PC-3 (cell line): Measurements from ENCODE around the gene DMBX1. TPM values are rescaled to one million over a fixed set of nuclear protein-coding genes. Genes with fewer than 3 reads are reported as not detected.

Experiments used
- ATAC-seq: fragments of 200-7000 bp; cut with Tn5 transposase; 2 replicates; pipeline ENCODE4 v1.9.1; 2020; ENCODE audit warnings: mild to moderate bottlenecking, moderate library complexity
- BruUV-seq: library from RNA; stranded (reverse); fragments of 400-500 nt; replicated peaks from 2 replicates; lab custom pipeline; 2021; lab: Mats Ljungman, UMichigan
- CTCF ChIA-PET: fragments of 300-600 bp; sonication (Branson Sonifier 250); formaldehyde crosslinking; loops from one replicate; lab custom pipeline; 2022; ENCODE audit warnings: antibody characterized with exemption; lab: Charles Lee
- POLR2A ChIA-PET: fragments of 300-600 bp; sonication (Branson Sonifier 250); formaldehyde crosslinking; loops from one replicate; lab custom pipeline; 2022; ENCODE audit warnings: antibody characterized with exemption; ENCODE audit not compliant: unreplicated experiment; lab: Charles Lee
- DNase-seq: peaks from one replicate; pipeline ENCODE4 v3.0.0-alpha.2; 2015
- H2AFZ ChIP-seq: fragments of 300-600 bp; sonication (generic); 2 replicates; pipeline ENCODE4 v1.6.0; 2016; ENCODE audit warnings: antibody characterized with exemption, low read length
- H3F3A ChIP-seq: fragments of 300-600 bp; sonication (generic); one replicate; pipeline ENCODE4 v1.6.0; 2017; ENCODE audit warnings: antibody characterized with exemption, low read length, control low read depth, mild to moderate bottlenecking; ENCODE audit not compliant: unreplicated experiment
- H3K27ac ChIP-seq: fragments of 300-600 bp; sonication (generic); 2 replicates; pipeline ENCODE4 v1.5.1; 2016; ENCODE audit warnings: mild to moderate bottlenecking, low read length
- H3K27me3 ChIP-seq: fragments of 300-600 bp; sonication (generic); 2 replicates; pipeline ENCODE4 v1.6.1; 2016; ENCODE audit warnings: low read length, mixed read lengths
- H3K36me3 ChIP-seq: fragments of 300-600 bp; sonication (generic); 2 replicates; pipeline ENCODE4 v1.6.1; 2016; ENCODE audit warnings: low read depth, mixed run types, low read length, mixed read lengths
- H3K4me1 ChIP-seq: fragments of 300-600 bp; sonication (generic); 2 replicates; pipeline ENCODE4 v1.5.1; 2016; ENCODE audit warnings: low read length; ENCODE audit not compliant: insufficient read depth
- H3K4me2 ChIP-seq: fragments of 300-600 bp; sonication (generic); 2 replicates; pipeline ENCODE4 v1.6.0; 2016; ENCODE audit warnings: low read length
- H3K4me3 ChIP-seq: fragments of 300-600 bp; sonication (generic); 2 replicates; pipeline ENCODE4 v1.5.1; 2016; ENCODE audit warnings: mild to moderate bottlenecking, low read length, mixed read lengths
- H3K79me2 ChIP-seq: fragments of 300-600 bp; sonication (generic); 2 replicates; pipeline ENCODE4 v1.6.1; 2017; ENCODE audit warnings: low read length, mixed read lengths
- H3K9ac ChIP-seq: fragments of 300-600 bp; sonication (generic); 2 replicates; pipeline ENCODE4 v1.6.0; 2016; ENCODE audit warnings: mild to moderate bottlenecking, low read length
- H3K9me2 ChIP-seq: fragments of 300-600 bp; sonication (generic); replicated peaks from 2 replicates; pipeline ENCODE4 v1.6.1; 2016; ENCODE audit warnings: mixed run types, low read length, mixed read lengths
- H3K9me3 ChIP-seq: fragments of 300-600 bp; sonication (generic); 2 replicates; pipeline ENCODE4 v1.6.1; 2016; ENCODE audit warnings: low read length, mixed read lengths
- H4K20me1 ChIP-seq: fragments of 300-600 bp; sonication (generic); 2 replicates; pipeline ENCODE4 v1.6.1; 2016; ENCODE audit warnings: low read length, mixed read lengths
- CTCF ChIP-seq: fragments of 300-600 bp; sonication (generic); conservative IDR thresholded peaks from 2 replicates; pipeline ENCODE4 v1.5.1; 2017; ENCODE audit warnings: antibody characterized with exemption, low read depth, mild to moderate bottlenecking, low read length
- EZH2 ChIP-seq: fragments of 300-600 bp; sonication (generic); IDR thresholded peaks from one replicate; pipeline ENCODE4 v1.6.1; 2017; ENCODE audit warnings: antibody characterized with exemption, mild to moderate bottlenecking, low read length; ENCODE audit not compliant: unreplicated experiment
- EZH2phosphoT487 ChIP-seq: fragments of 300-600 bp; sonication (generic); IDR thresholded peaks from 2 replicates; pipeline ENCODE4 v1.6.1; 2018; ENCODE audit warnings: mild to moderate bottlenecking, antibody characterized with exemption, low read length, borderline replicate concordance
- intact Hi-C: fragments of 100-400 bp; cut with micrococcal nuclease; formaldehyde crosslinking; loops from 2 replicates; pipeline ENCODE4 v1.9.0; 2023
- total RNA-seq: library from RNA; depleted of rRNA; stranded (reverse); fragments of >200 nt; gene quantifications from 2 replicates; pipeline ENCODE4 v1.2.3, GENCODE V29; 2014; rRNA removed

Gene DMBX1
- total RNA-seq, 1 experiment from 2014 or later: 2.4 TPM

DNA sequence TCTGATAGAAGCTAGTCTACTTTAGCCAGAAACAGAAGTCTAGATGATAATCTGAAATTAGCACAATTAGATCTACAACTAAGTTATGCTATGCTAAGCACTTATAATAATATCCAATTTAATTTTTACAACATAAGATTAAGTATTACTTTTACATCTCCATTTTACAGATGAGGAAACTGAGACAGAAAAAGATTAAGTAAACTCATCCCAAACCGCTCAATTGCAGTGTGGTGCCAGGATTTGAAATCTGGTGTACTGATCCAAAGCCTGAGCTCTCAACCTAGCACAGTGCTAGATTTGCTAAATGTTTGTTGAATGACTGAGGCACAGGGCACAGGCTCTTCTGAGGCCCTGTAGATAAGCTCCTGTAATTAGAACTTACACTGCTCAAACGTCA, 48.0 kb downstream of the DMBX1 start:
- H3K27me3 ChIP-seq: no peaks in the 10 kb centered on the region
- no peak for ATAC-seq
- H3K4me1 ChIP-seq: peaks cover 3% of the 10 kb centered on the region; the same call in 1 of the 2 replicates
- no peaks in the 10 kb centered on the region for H3K9me3 ChIP-seq
- no peak for DNase-seq
- H3K9me2 ChIP-seq: no peaks in the 10 kb centered on the region
- no peaks in the 10 kb centered on the region for H3F3A ChIP-seq
- no peak overlapping the region for H3K4me3 ChIP-seq
- ChIA-PET POLR2A (no interaction called here), CTCF (no interaction called here)
- H2AFZ ChIP-seq: no peak overlapping the region
- no peak overlapping the region for H3K9ac ChIP-seq
- intact Hi-C loops: no loop called here
- TF ChIP-seq CTCF (no peak), EZH2phosphoT487 (no peak), EZH2 (no peak)
- no TSS peak for BruUV-seq
- H4K20me1 ChIP-seq: no peaks in the 10 kb centered on the region
- no peak overlapping the region for H3K27ac ChIP-seq
- H3K79me2 ChIP-seq: no peaks in the 10 kb centered on the region
- H3K4me2 ChIP-seq: no peak overlapping the region
- H3K36me3 ChIP-seq: no peaks in the 10 kb centered on the region

DNA sequence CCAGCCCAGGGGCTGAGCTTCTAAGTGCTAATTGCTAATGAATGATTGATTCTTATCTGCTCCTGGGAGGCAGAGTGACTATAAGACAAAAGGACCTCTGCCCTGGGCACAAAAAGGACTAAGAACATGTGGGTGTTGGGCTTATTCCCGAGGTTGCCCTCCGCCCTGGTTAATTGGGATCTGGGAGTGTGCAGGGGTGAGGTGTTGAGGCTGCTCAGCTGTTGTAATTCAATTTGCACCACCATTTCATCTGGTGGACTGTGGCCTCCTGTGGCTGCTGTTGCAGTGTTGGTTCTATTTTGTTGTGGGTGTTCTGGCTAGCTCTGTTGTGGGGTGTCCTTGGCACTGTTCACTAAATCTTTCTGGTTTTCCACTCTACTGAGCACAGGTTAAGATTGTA, 48.5 kb downstream of the DMBX1 start:
- TF ChIP-seq EZH2: no peak
- TF ChIP-seq CTCF: no peak
- no peak for TF ChIP-seq EZH2phosphoT487

More for the DNA sequence above, 48.5 kb downstream of the DMBX1 start:
- CTCF ChIA-PET: no interaction called here
- Histone ChIP-seq H3F3A (no peaks in the 10 kb centered on the region), H4K20me1 (no peaks in the 10 kb centered on the region), H3K4me1 (peaks cover 3% of the 10 kb centered on the region; the same call in 1 of the 2 replicates), H2AFZ (no peak overlapping the region), H3K27ac (no peak overlapping the region), H3K4me3 (no peak overlapping the region), H3K27me3 (no peaks in the 10 kb centered on the region), H3K9ac (no peak overlapping the region), H3K9me2 (no peaks in the 10 kb centered on the region), H3K9me3 (no peaks in the 10 kb centered on the region), H3K36me3 (no peaks in the 10 kb centered on the region), H3K4me2 (no peak overlapping the region), H3K79me2 (no peaks in the 10 kb centered on the region)
- ATAC-seq: no peak
- BruUV-seq: no TSS peak
- POLR2A ChIA-PET: no interaction called here
- no peak for DNase-seq
- intact Hi-C loops: no loop called here

Other genes with a start within 250 kb of the DMBX1 start
- gene RAD54L, start 242.1 kb upstream of the DMBX1 start, total RNA-seq: 26.0 and 29.4 TPM in 2 replicates
- gene LRRC41, start 186.2 kb upstream of the DMBX1 start, total RNA-seq: 52.7 TPM in 2 replicates
- 642 and 885 TPM in 2 replicates for gene UQCRH, start 186.1 kb upstream of the DMBX1 start, total RNA-seq
- gene NSUN4, start 149.0 kb upstream of the DMBX1 start, total RNA-seq: 14.2 and 16.8 TPM in 2 replicates
- gene FAAH, start 95.5 kb upstream of the DMBX1 start, total RNA-seq: 2.0 and 5.0 TPM in 2 replicates
- gene KNCN, start 61.8 kb downstream of the DMBX1 start, total RNA-seq: not detected in 2 replicates
- 36.1 and 36.8 TPM in 2 replicates for gene MKNK1, start 114.4 kb downstream of the DMBX1 start, total RNA-seq
- 10.4 and 13.2 TPM in 2 replicates for gene MOB3C, start 127.0 kb downstream of the DMBX1 start, total RNA-seq
- 68.3 and 83.7 TPM in 2 replicates for gene ATPAF1, start 178.5 kb downstream of the DMBX1 start, total RNA-seq
- not detected in 2 replicates for gene TEX38, start 182.0 kb downstream of the DMBX1 start, total RNA-seq
- gene EFCAB14, start 229.3 kb downstream of the DMBX1 start, total RNA-seq: 45.7 and 52.3 TPM in 2 replicates